Coronary artery (tissue), 2 donors: ENCODE data around the gene JAZF1.

ENCODE experiments used
- DNase-seq: peaks from one replicate; pipeline ENCODE4 v3.0.0-alpha.2; 2017; ENCODE audit warnings: low spot score
- H3K27ac ChIP-seq, 2 donors: fragments of 200-600 bp; sonication (generic); one replicate each; pipeline ENCODE4 v1.5.1; 2016 to 2019
- H3K4me3 ChIP-seq: fragments of 200-600 bp; sonication (generic); 2 replicates; pipeline ENCODE4 v1.5.1; 2016; ENCODE audit warnings: mild to moderate bottlenecking, moderate library complexity
- CTCF ChIP-seq: fragments of 200-600 bp; sonication (generic); IDR thresholded peaks from one replicate; pipeline ENCODE4 v1.5.1; 2019; ENCODE audit warnings: antibody characterized with exemption

The JAZF1 gene

GRCh38 chr7:28123752-28124151, 56.8 kb downstream of the JAZF1 start:
- Histone ChIP-seq H3K4me3 (no peak overlapping the region), H3K27ac (no peak overlapping the region)
- no peak for DNase-seq
- no peak for TF ChIP-seq CTCF

- Histone ChIP-seq H3K4me3 (no peak overlapping the region), H3K27ac (no peak overlapping the region)
- TF ChIP-seq CTCF: no peak
- no peak for DNase-seq
Measured at GRCh38 chr7:28121496-28121895, 59.1 kb downstream of the JAZF1 start.

- no peak for TF ChIP-seq CTCF
- Histone ChIP-seq H3K27ac (no peak overlapping the region), H3K4me3 (no peak overlapping the region)
- DNase-seq: no peak
Measured at GRCh38 chr7:28116041-28116440, 64.6 kb downstream of the JAZF1 start.

GRCh38 chr7:28115261-28115660, 65.3 kb downstream of the JAZF1 start:
- no peak for DNase-seq
- no peak overlapping the region for H3K27ac ChIP-seq
- no peak overlapping the region for H3K4me3 ChIP-seq
- TF ChIP-seq CTCF: no peak

GRCh38 chr7:28114056-28114455, 66.5 kb downstream of the JAZF1 start:
- Histone ChIP-seq H3K27ac (no peak overlapping the region), H3K4me3 (no peak overlapping the region)
- no peak for DNase-seq
- no peak for TF ChIP-seq CTCF

- no peak overlapping the region for H3K4me3 ChIP-seq
- TF ChIP-seq CTCF: no peak
- DNase-seq: no peak
- H3K27ac ChIP-seq: no peak overlapping the region
Measured at GRCh38 chr7:28112883-28113540, 67.6 kb downstream of the JAZF1 start.

GRCh38 chr7:28112467-28112866, 68.1 kb downstream of the JAZF1 start:
- H3K27ac ChIP-seq: no peak overlapping the region
- TF ChIP-seq CTCF: no peak
- no peak for DNase-seq
- no peak overlapping the region for H3K4me3 ChIP-seq
